Measurements from ENCODE around the gene PBX1. TPM values are rescaled to one million over a fixed set of nuclear protein-coding genes. Genes with fewer than 3 reads are reported as not detected.

Gene PBX1
- total RNA-seq, 1 experiment from 2014 or later = 102 TPM

GRCh38 chr1:164769486-164770130 lies 210.6 kb downstream of the PBX1 start:
- ATAC-seq (no peak), DNase-seq (ENCODE audit: low spot score) (no peak)
- no peaks in the 10 kb centered on the region for H3K9me3 Mint-ChIP-seq
- H3K36me3 Mint-ChIP-seq = peaks cover 5% of the 10 kb centered on the region
- H3K27ac Mint-ChIP-seq = no peak overlapping the region
- ChIA-PET POLR2A (no interaction called here), CTCF (interaction anchor here (1.1 kb wide), 1 partner anchor 18 kb away, joined by 3 read pairs; no protein-coding TSS in a partner anchor)
- peaks cover 57% of the 10 kb centered on the region for H3K4me1 Mint-ChIP-seq
- no peak overlapping the region for H3K4me3 Mint-ChIP-seq
- TF ChIP-seq FOXK1 (CRISPR knock-in tag; IDR thresholded peaks at IDR 0.05) (no peak), NR2C2 (CRISPR knock-in tag; IDR thresholded peaks at IDR 0.05) (no peak), FOXP1 (CRISPR knock-in tag; IDR thresholded peaks at IDR 0.05; ENCODE audit: borderline replicate concordance) (no peak), EMX1 (CRISPR knock-in tag; IDR thresholded peaks at IDR 0.05) (no peak), ZSCAN18 (CRISPR knock-in tag; IDR thresholded peaks at IDR 0.05) (no peak), CDX4 (CRISPR knock-in tag; IDR thresholded peaks at IDR 0.05; ENCODE audit: borderline replicate concordance) (no peak), AR (CRISPR knock-in tag; IDR thresholded peaks at IDR 0.05) (no peak), GABPB1 (CRISPR knock-in tag; IDR thresholded peaks at IDR 0.05) (no peak), MYBL2 (CRISPR knock-in tag; IDR thresholded peaks at IDR 0.05) (no peak), ETV6 (CRISPR knock-in tag; IDR thresholded peaks at IDR 0.05) (no peak), CREM (CRISPR knock-in tag; IDR thresholded peaks at IDR 0.05) (no peak), NFE2L1 (CRISPR knock-in tag; IDR thresholded peaks at IDR 0.05) (no peak), PRDM15 (CRISPR knock-in tag; IDR thresholded peaks at IDR 0.05) (no peak), ZNF423 (CRISPR knock-in tag; IDR thresholded peaks at IDR 0.05) (no peak), SMAD3 (CRISPR knock-in tag; IDR thresholded peaks at IDR 0.05; ENCODE audit: borderline replicate concordance) (no peak)
- TF ChIP-seq, protein P1, sequence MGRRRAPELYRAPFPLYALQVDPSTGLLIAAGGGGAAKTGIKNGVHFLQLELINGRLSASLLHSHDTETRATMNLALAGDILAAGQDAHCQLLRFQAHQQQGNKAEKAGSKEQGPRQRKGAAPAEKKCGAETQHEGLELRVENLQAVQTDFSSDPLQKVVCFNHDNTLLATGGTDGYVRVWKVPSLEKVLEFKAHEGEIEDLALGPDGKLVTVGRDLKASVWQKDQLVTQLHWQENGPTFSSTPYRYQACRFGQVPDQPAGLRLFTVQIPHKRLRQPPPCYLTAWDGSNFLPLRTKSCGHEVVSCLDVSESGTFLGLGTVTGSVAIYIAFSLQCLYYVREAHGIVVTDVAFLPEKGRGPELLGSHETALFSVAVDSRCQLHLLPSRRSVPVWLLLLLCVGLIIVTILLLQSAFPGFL (CRISPR knock-in tag; IDR thresholded peaks at IDR 0.05; ENCODE audit: borderline replicate concordance) = no peak
- TF ChIP-seq, protein P2, sequence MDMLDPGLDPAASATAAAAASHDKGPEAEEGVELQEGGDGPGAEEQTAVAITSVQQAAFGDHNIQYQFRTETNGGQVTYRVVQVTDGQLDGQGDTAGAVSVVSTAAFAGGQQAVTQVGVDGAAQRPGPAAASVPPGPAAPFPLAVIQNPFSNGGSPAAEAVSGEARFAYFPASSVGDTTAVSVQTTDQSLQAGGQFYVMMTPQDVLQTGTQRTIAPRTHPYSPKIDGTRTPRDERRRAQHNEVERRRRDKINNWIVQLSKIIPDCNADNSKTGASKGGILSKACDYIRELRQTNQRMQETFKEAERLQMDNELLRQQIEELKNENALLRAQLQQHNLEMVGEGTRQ (CRISPR knock-in tag; IDR thresholded peaks at IDR 0.05) = no peak
- no peaks in the 10 kb centered on the region for H3K27me3 Mint-ChIP-seq (ENCODE audit: low read depth)
